PC-9 (cell line): ENCODE results near the gene SLC35G2. TPM values are rescaled to one million over a fixed set of nuclear protein-coding genes. Genes with fewer than 3 reads are reported as not detected.
A peak's percentile ranks its signal among the peaks of the same experiment; 100 is the strongest.
"Not testable (repeated sequence)": the region's sequence is repeated elsewhere in the genome, so short reads cannot be mapped to it uniquely, and the experiment has no call there.

Source experiments
- BruUV-seq: library from RNA; stranded (reverse); fragments of 400-500 nt; replicated peaks from 2 replicates; lab custom pipeline; 2021; lab: Mats Ljungman, UMichigan
- CTCF ChIA-PET: fragments of 300-600 bp; sonication (Branson Sonifier 250); formaldehyde crosslinking; loops from one replicate; lab custom pipeline; 2022; ENCODE audit warnings: antibody characterized with exemption; lab: Charles Lee
- POLR2A ChIA-PET: fragments of 300-600 bp; sonication (Branson Sonifier 250); formaldehyde crosslinking; loops from one replicate; lab custom pipeline; 2022; ENCODE audit warnings: antibody characterized with exemption; ENCODE audit not compliant: unreplicated experiment; lab: Charles Lee
- DNase-seq, 2 experiments: peaks; one replicate each; pipeline versions ENCODE4 v3.0.0 to v3.0.0-alpha.2; 2015 to 2022; ENCODE audit warnings: mixed read lengths in 1 of 2
- H2AFZ ChIP-seq: fragments of 200-600 bp; sonication (generic); 2 replicates; pipeline ENCODE4 v1.8.1; 2017; ENCODE audit warnings: antibody characterized with exemption
- H3F3A ChIP-seq: fragments of 200-600 bp; sonication (generic); 2 replicates; pipeline ENCODE4 v1.8.1; 2017; ENCODE audit warnings: antibody characterized with exemption, mild to moderate bottlenecking, low read depth; ENCODE audit not compliant: insufficient read depth
- H3K27ac ChIP-seq: fragments of 200-600 bp; sonication (generic); 2 replicates; pipeline ENCODE4 v1.6.1; 2016; ENCODE audit warnings: mixed run types
- H3K27me3 ChIP-seq: fragments of 200-600 bp; sonication (generic); 2 replicates; pipeline ENCODE4 v1.6.1; 2016; ENCODE audit warnings: low read depth, mixed run types; ENCODE audit not compliant: insufficient read depth
- H3K36me3 ChIP-seq: fragments of 200-600 bp; sonication (generic); 2 replicates; pipeline ENCODE4 v1.6.1; 2016; ENCODE audit warnings: low read depth, mixed run types
- H3K4me1 ChIP-seq: fragments of 200-600 bp; sonication (generic); replicated peaks from 2 replicates; pipeline ENCODE4 v1.6.1; 2016; ENCODE audit warnings: mixed run types; ENCODE audit not compliant: insufficient read depth
- H3K4me2 ChIP-seq: fragments of 200-600 bp; sonication (generic); 2 replicates; pipeline ENCODE4 v1.6.1; 2017; ENCODE audit warnings: mixed run types
- H3K4me3 ChIP-seq: fragments of 200-600 bp; sonication (generic); 2 replicates; pipeline ENCODE4 v1.6.1; 2016; ENCODE audit warnings: mixed run types
- H3K79me2 ChIP-seq: fragments of 200-600 bp; sonication (generic); 2 replicates; pipeline ENCODE4 v1.6.1; 2017; ENCODE audit warnings: low read depth, mixed run types
- H3K9me2 ChIP-seq: fragments of 200-600 bp; sonication (generic); 2 replicates; pipeline ENCODE4 v1.8.1; 2017; ENCODE audit warnings: mild to moderate bottlenecking; ENCODE audit not compliant: insufficient read depth
- H3K9me3 ChIP-seq: fragments of 200-600 bp; sonication (generic); 2 replicates; pipeline ENCODE4 v1.8.1; 2016; ENCODE audit warnings: low read depth; ENCODE audit not compliant: insufficient read depth
- H4K20me1 ChIP-seq: fragments of 200-600 bp; sonication (generic); 2 replicates; pipeline ENCODE4 v1.8.1; 2017; ENCODE audit not compliant: insufficient read depth
- EZH2 ChIP-seq: fragments of 200-600 bp; sonication (generic); IDR thresholded peaks from 2 replicates; pipeline ENCODE4 v1.8.0; 2017; ENCODE audit warnings: antibody characterized with exemption, low read depth
- intact Hi-C: fragments of 100-400 bp; cut with micrococcal nuclease; formaldehyde crosslinking; loops from one replicate; pipeline ENCODE4 v1.10.0; 2022; ENCODE audit not compliant: unreplicated experiment
- total RNA-seq: library from RNA; stranded (reverse); gene quantifications from 2 replicates; pipeline ENCODE4 v1.2.3, GENCODE V29; 2021
- TF ChIP-seq, protein P1 (sequence below): fragments of 200-600 bp; sonication (generic); conservative IDR thresholded peaks from 2 replicates; pipeline ENCODE4 v1.6.1; 2017; ENCODE audit warnings: mixed run types, antibody characterized with exemption, mild to moderate bottlenecking, moderate library complexity

Gene SLC35G2
- total RNA-seq, 1 experiment from 2014 or later = 5.0 TPM

DNA sequence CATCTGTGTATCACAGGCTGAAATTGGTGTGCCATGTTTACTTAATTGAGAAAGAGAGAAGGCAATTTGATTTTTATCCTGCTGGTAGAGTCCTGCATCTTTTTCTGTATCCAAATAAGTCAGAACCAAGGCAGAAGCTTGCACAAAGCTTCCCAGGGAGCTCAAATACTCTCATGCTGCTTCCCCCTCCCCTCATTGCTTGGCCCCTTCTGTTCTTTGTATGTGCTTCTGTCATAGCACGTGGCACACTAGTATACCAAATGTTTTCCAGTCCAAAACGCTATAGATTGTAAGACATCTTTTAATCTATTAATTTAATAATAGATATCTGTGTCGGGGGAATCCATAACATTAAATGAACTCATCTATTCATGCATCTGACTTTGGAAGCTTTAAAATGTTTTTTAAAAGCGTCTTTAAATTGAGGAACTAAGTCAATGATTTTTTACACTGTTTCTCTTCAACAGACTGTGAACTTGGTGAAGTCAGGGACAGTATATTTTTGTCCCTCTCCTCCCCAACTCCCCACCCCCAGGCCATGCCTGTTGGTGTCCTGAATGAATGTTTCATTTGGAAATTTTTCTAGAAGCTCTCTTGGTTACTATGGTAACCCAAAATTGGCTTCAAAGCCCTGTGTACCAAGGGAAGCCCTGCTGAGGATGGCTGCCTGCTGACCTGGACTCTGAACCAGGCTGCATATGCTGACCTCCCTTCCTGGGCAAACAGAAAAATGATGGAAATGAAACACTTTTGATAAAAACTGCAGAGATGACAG is 26.2 kb upstream of the SLC35G2 start:
- H3K9me3 ChIP-seq = no peaks in the 10 kb centered on the region
- TF ChIP-seq, protein P1, sequence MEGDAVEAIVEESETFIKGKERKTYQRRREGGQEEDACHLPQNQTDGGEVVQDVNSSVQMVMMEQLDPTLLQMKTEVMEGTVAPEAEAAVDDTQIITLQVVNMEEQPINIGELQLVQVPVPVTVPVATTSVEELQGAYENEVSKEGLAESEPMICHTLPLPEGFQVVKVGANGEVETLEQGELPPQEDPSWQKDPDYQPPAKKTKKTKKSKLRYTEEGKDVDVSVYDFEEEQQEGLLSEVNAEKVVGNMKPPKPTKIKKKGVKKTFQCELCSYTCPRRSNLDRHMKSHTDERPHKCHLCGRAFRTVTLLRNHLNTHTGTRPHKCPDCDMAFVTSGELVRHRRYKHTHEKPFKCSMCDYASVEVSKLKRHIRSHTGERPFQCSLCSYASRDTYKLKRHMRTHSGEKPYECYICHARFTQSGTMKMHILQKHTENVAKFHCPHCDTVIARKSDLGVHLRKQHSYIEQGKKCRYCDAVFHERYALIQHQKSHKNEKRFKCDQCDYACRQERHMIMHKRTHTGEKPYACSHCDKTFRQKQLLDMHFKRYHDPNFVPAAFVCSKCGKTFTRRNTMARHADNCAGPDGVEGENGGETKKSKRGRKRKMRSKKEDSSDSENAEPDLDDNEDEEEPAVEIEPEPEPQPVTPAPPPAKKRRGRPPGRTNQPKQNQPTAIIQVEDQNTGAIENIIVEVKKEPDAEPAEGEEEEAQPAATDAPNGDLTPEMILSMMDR = no peak
- no peak for TF ChIP-seq EZH2
- no peaks in the 10 kb centered on the region for H3F3A ChIP-seq
- no peaks in the 10 kb centered on the region; the same call in 1 of the 2 replicates for H3K9me2 ChIP-seq
- H3K4me1 ChIP-seq = no peaks in the 10 kb centered on the region
- no peaks in the 10 kb centered on the region for H3K27me3 ChIP-seq
- H3K36me3 ChIP-seq = no peaks in the 10 kb centered on the region
- no peak overlapping the region for H2AFZ ChIP-seq
- ChIA-PET CTCF (interaction anchor here (0.6 to 0.7 kb wide), 2 partner anchors 23 to 183 kb away, joined by 3 to 24 read pairs; no protein-coding TSS in a partner anchor), POLR2A (no interaction called here)
- H3K79me2 ChIP-seq = no peaks in the 10 kb centered on the region
- no peak overlapping the region for H3K4me3 ChIP-seq
- intact Hi-C loops = no loop called here
- no peaks in the 10 kb centered on the region for H4K20me1 ChIP-seq
- no peak overlapping the region for H3K4me2 ChIP-seq
- no peak overlapping the region for H3K27ac ChIP-seq
- no peak for DNase-seq
- no TSS peak for BruUV-seq

DNA sequence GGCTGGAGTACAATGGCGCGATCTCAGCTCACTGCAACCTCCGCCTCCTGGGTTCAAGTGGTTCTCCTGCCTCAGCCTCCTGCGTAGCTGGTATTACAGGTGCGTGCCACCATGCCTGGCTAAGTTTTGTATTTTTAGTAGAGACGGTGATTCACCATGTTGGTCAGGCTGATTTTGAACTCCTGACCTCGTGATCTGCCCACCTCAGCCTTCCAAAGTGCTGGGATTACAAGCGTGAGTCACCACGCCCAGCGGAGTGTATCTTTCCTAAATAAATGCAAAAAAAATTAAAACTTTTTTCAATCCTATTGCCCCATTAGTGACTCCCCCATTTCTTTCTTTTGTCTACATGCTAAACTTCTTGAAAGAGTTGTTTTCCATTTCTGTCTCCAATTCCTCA is 17.8 kb upstream of the SLC35G2 start:
- H3K4me1 ChIP-seq = 0 out of 2 replicates have a peak, but pooled peaks cover 10% of the 10 kb centered on the region
- H3K27ac ChIP-seq, H3K9me2 ChIP-seq, H3K27me3 ChIP-seq, POLR2A ChIA-PET, H3K4me2 ChIP-seq, H3K4me3 ChIP-seq, H2AFZ ChIP-seq, CTCF ChIA-PET, DNase-seq, H3K36me3 ChIP-seq, intact Hi-C loops, H4K20me1 ChIP-seq, H3K79me2 ChIP-seq, H3K9me3 ChIP-seq, BruUV-seq: not testable (repeated sequence)
- peaks cover 11% of the 10 kb centered on the region; the same call in 1 of the 2 replicates for H3F3A ChIP-seq

DNA sequence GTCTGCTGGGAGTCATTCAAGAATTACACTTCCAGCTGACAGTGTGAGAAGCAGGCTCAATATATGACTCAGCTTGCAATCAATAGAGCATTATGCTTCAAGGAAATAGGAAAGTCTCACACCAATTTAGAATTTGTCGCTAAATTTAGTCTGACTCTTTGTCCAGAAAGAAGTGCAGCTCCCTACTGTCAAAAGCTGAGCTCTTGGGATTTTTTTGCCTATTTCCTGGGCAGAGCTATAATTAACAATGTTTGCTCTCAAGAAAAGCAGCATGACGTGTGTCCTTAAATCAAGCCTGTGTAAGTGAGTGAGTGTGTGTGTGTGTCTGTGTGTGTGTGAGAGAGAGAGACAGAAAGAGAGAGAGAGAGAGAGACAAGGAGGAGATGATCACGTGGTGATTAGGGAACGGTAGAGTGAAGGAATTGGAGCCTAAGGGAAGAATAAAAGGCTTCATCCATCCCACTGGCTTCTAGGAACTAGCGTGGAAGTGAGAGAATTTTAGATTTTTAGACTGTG is 16.4 kb upstream of the SLC35G2 start:
- Histone ChIP-seq H3K4me2 (peak overlapping the region; percentile 37), H3K4me3 (no peak overlapping the region), H3K27ac (peak overlapping the region; percentile 38), H3K9me2 (no peaks in the 10 kb centered on the region), H3K36me3 (no peaks in the 10 kb centered on the region), H3K79me2 (no peaks in the 10 kb centered on the region), H3K9me3 (no peaks in the 10 kb centered on the region), H3F3A (peaks cover 11% of the 10 kb centered on the region; the same call in 1 of the 2 replicates), H3K27me3 (no peaks in the 10 kb centered on the region), H4K20me1 (no peaks in the 10 kb centered on the region), H3K4me1 (0 out of 2 replicates have a peak, but pooled peaks cover 10% of the 10 kb centered on the region), H2AFZ (peak overlapping the region; percentile 67)
- TF ChIP-seq, protein P1 = no peak
- TF ChIP-seq EZH2 = no peak
- ChIA-PET POLR2A (no interaction called here), CTCF (interaction anchor here (0.6 kb wide), 1 partner anchor 35 kb away, joined by 3 read pairs; no protein-coding TSS in a partner anchor)
- no TSS peak for BruUV-seq
- DNase-seq = peak in 1 of 2 experiments; percentile 68
- intact Hi-C loops = no loop called here
